Chondrocyte (in vitro differentiated cells): Measurements from ENCODE around the gene LY6G5B. TPM values are rescaled to one million over a fixed set of nuclear protein-coding genes. Genes with fewer than 3 reads are reported as not detected.

Source experiments
- DNase-seq: peaks from one replicate; pipeline ENCODE4 v3.0.0; 2021; ENCODE audit warnings: mixed read lengths, low spot score
- H3K27ac Mint-ChIP-seq: one replicate; pipeline ENCODE4 v1.8.0; 2021; ENCODE audit warnings: mild to moderate bottlenecking, moderate library complexity, mixed read lengths; ENCODE audit not compliant: unreplicated experiment
- H3K27me3 Mint-ChIP-seq: 2 replicates; pipeline ENCODE4 v1.8.0; 2021; ENCODE audit warnings: low read depth, mixed read lengths
- H3K36me3 Mint-ChIP-seq: 2 replicates; pipeline ENCODE4 v1.8.0; 2021; ENCODE audit warnings: low read depth, mixed read lengths
- H3K4me1 Mint-ChIP-seq: 2 replicates; pipeline ENCODE4 v1.8.0; 2021; ENCODE audit warnings: low read depth, mild to moderate bottlenecking, mixed read lengths
- H3K4me3 Mint-ChIP-seq: one replicate; pipeline ENCODE4 v1.8.0; 2021; ENCODE audit warnings: mild to moderate bottlenecking, moderate library complexity, mixed read lengths; ENCODE audit not compliant: unreplicated experiment
- H3K9me3 Mint-ChIP-seq: 2 replicates; pipeline ENCODE4 v1.8.0; 2021; ENCODE audit warnings: low read depth, mixed read lengths
- CTCF ChIP-seq: fragments of 200-600 bp; sonication (generic); IDR thresholded peaks from 2 replicates; pipeline ENCODE4 v1.5.0; 2021; ENCODE audit warnings: antibody characterized with exemption, mild to moderate bottlenecking, moderate library complexity
- total RNA-seq: library from RNA; stranded (reverse); gene quantifications from 3 replicates; pipeline ENCODE4 v1.2.1, GENCODE V29; 2021

The LY6G5B gene
- total RNA-seq, 1 donor from 2014 or later: 10.2 TPM

GRCh38 chr6:31661262-31662123 lies 8.3 kb upstream of the LY6G5B start:
- H3K27me3 Mint-ChIP-seq: no peaks in the 10 kb centered on the region
- no peaks in the 10 kb centered on the region for H3K9me3 Mint-ChIP-seq
- TF ChIP-seq CTCF: no peak
- H3K36me3 Mint-ChIP-seq: peaks cover 2% of the 10 kb centered on the region
- peaks cover 67% of the 10 kb centered on the region for H3K4me1 Mint-ChIP-seq
- no peak for DNase-seq
- peak overlapping the region; percentile 83 for H3K4me3 Mint-ChIP-seq
- peak overlapping the region; percentile 82 for H3K27ac Mint-ChIP-seq

GRCh38 chr6:31662124-31662723 lies 7.6 kb upstream of the LY6G5B start:
- peaks cover 72% of the 10 kb centered on the region for H3K4me1 Mint-ChIP-seq
- no peak for TF ChIP-seq CTCF
- peak overlapping the region; percentile 12 for H3K27ac Mint-ChIP-seq
- H3K27me3 Mint-ChIP-seq: no peaks in the 10 kb centered on the region
- no peak for DNase-seq
- peaks cover 2% of the 10 kb centered on the region for H3K36me3 Mint-ChIP-seq
- no peaks in the 10 kb centered on the region for H3K9me3 Mint-ChIP-seq
- H3K4me3 Mint-ChIP-seq: no peak overlapping the region

GRCh38 chr6:31663126-31663960 lies 6.4 kb upstream of the LY6G5B start:
- no peak for DNase-seq
- peak overlapping the region; percentile 87 for H3K4me3 Mint-ChIP-seq
- peaks cover 9% of the 10 kb centered on the region for H3K36me3 Mint-ChIP-seq
- H3K9me3 Mint-ChIP-seq: no peaks in the 10 kb centered on the region
- H3K27me3 Mint-ChIP-seq: no peaks in the 10 kb centered on the region
- TF ChIP-seq CTCF: no peak
- H3K27ac Mint-ChIP-seq: peak overlapping the region; percentile 98
- H3K4me1 Mint-ChIP-seq: peaks cover 69% of the 10 kb centered on the region

- Mint-ChIP-seq H3K4me3 (peak overlapping the region; percentile 87), H3K27ac (peak overlapping the region; percentile 98), H3K36me3 (peaks cover 16% of the 10 kb centered on the region), H3K9me3 (no peaks in the 10 kb centered on the region), H3K4me1 (peaks cover 60% of the 10 kb centered on the region), H3K27me3 (no peaks in the 10 kb centered on the region)
- DNase-seq: no peak
- no peak for TF ChIP-seq CTCF
Observed at GRCh38 chr6:31663961-31664789, 5.6 kb upstream of the LY6G5B start.
